NCI-H2171 treated with DMSO at 0.1 percent for 48 hours (cell line): Measurements from ENCODE around the gene PDE6C.
A peak's percentile ranks its signal among the peaks of the same experiment; 100 is the strongest.

Experiments used
- DNase-seq: peaks from one replicate; lab custom pipeline; 2025; lab: John Stamatoyannopoulos, UW

The PDE6C gene

DNA sequence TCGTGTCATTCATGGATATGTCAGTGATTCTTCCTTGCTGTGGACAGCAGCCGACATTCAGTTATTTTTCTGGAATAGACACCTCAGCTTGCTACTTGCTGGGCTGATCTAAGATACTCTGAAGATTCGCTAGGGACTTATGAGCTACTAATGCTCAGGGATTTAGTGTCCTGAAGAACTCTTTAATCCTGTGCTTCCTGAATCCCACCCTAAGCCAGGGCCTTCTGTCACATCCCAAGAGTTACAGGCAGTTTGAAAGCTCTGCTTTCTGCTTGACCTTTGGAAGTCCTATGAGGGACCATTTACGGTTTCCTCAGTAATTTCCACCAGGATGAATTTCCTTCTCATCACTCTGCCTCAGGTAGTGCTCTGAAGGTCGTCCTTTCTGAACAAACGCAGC is at the start of gene PDE6C:
Gene PDE6C (plus strand): TSS at position 227 of the 400 bp plus-strand sequence. CDS start 189 bp downstream, outside the sequence.
- DNase-seq: no peak

DNA sequence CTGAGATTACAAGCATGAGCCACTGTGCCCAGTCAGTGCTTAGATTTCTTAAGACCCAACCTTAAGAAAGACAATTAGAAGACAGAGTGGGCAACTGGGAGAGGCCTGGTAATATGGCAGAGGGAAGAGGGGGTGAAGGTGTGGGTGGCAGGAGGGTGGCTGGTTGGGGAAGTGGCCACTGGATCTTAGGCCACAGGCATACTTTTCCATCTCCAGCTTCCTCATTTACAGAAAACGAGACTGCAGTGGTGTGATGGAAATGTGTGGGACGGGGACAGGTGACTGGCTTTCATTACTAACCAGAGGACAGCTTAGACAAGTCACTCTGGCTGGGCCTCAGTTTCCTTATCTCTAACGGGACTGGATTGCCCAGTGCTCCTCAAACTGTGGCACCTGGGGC is 46.9 kb upstream of the PDE6C start:
- no peak for DNase-seq

DNA sequence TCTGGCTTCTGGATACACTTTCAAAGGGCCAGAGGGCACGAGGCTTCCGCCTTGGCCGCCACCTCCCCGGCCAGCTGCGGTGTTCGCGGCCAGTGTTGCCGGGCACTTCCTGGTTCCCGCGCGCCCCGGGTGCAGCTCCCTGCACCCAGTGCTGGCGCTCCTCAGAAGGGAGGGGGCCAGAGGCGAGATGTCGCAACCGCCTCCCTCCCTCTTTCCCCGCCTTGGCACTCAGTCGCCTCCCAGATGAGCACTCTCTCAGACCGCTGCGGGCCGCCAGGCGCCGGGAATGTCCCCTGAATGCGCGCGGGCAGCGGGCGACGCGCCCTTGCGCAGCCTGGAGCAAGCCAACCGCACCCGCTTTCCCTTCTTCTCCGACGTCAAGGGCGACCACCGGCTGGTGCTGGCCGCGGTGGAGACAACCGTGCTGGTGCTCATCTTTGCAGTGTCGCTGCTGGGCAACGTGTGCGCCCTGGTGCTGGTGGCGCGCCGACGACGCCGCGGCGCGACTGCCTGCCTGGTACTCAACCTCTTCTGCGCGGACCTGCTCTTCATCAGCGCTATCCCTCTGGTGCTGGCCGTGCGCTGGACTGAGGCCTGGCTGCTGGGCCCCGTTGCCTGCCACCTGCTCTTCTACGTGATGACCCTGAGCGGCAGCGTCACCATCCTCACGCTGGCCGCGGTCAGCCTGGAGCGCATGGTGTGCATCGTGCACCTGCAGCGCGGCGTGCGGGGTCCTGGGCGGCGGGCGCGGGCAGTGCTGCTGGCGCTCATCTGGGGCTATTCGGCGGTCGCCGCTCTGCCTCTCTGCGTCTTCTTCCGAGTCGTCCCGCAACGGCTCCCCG is 45.7 kb upstream of the PDE6C start, which contains the start of gene FFAR4:
Gene FFAR4 (plus strand): TSS at position 231 of the 842 bp plus-strand sequence. CDS start 56 bp downstream, at position 287.
- DNase-seq: no peak

DNA sequence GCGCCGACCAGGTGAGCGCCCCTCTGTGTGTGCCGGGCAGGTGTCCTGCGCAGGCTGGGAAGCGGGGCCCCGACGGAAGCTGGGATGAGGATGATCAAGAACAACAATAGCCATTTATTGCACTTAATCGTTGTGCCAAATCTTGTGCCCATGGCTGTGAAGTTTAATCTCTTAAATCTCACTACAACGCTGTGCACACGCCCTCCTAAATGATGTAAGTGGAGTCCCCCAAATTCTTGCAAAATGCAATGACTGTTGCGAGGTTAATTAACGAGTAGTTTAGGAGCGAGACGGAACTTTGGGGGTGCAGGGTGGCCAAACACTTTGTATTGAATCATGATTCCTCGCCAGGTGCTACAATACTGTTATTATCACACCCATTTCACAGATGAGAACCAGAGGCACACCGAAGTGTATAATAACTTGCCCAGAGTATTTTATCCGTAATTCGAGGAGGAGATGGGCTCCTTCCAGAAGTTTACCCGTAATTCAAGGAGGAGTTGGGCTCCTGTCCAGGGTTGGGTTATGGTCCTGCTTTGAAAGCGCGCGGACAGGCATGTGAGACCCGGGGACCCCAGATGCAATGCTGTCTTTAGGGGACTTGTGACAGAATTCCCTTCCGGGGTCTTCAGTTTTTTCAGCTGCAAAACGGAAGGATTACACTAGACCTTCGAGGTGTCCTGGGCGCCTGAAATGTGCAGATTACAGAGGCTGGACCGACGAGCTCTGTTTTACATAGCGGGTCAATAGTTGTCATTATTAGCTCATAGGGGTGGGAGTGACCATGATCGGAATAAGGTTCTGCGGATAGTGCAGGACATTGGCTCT is 44.8 kb upstream of the PDE6C start:
- DNase-seq: no peak

DNA sequence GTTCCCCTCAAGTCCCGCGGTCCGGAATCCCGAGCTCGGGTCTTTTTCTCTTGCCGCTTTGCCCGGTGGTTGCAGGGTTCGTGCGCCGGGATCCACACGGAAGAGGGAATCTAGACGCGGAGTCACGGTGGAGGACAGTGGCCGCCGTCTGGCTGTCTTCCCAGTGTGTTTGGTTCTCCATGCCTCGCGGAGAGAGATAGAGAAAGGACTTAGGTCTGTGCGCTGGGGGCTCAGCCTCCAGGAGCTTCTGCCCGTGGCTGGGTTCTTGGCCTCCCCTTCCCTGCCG is 44.3 kb upstream of the PDE6C start:
- no peak for DNase-seq

DNA sequence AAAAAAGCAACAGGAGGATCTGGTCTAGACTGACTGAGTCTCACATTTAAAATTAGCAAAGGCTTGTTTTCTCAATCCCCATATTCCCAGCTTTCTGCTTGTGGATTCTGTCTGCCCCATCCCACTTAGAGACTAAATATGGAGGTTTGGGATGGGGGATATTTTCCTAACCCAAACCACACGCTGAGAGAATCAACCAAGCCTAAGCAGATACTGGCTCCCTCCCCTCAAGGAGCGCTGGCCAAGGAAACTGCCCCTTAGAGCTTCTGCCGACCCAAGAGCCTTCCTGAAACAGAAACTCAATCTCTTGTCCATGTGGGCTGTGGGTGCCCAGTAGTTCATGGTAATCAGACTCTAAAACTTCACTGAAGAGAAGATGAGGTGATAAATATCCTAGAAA is 42.0 kb upstream of the PDE6C start:
- DNase-seq: no peak

DNA sequence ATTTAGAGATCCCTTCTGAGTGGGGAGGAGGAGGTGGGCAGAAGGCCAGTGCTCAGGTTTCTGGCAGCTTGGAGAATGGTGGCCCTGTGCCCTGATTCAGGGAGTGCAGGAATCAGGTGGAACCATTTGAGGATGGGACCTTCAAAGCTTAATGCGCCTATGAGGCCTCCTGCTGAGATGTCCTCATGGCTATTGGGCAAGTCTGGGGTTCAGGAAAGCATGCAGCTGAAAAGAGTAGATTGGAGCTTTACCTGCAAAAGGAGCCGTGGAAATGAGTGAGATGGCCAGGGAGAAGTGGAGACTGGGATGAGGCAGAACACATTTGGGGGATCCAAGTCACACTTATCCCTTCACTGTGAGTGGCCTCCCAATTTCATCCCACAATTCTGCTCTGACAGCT is 39.7 kb upstream of the PDE6C start:
- no peak for DNase-seq

DNA sequence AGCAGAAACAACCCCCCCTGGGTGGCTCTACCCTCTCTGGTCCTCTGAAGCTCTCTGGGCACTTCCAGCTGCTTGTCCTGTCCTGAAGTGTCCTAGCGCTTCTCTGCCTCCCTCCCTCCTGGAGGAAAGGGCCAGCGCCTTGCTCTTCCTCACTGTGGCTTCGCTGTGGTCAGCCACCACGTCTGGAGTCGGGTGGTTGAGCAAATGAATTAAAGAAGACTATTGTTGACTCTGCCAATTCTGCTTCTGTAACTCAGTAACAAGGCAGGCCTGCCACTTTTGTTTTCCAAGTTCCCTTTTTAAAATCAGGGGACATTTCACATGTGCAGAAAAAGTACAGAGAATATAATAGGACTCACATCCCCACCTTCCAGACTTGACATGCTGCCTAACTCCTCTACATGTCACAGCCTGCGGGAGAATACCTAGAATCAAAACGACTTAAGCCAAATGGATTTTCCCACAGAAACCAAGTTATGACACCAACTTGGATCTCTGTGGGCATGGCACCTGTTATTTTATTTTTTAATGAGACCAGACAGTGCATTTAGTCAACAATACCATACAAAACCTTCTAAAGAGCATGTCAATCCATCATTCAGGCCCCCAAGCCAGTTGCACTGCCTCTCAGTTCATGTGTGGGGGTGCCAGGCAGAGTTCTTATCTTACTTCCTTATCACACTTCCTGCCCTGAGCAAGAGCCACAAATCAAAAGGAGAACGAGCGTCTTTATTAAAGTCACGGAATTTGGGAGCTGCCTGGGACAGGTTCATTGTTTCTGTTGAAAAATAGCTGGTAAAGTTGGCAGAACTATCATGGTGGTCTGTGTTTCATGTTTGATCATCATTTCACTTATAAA is 39.1 kb upstream of the PDE6C start:
- DNase-seq: no peak

DNA sequence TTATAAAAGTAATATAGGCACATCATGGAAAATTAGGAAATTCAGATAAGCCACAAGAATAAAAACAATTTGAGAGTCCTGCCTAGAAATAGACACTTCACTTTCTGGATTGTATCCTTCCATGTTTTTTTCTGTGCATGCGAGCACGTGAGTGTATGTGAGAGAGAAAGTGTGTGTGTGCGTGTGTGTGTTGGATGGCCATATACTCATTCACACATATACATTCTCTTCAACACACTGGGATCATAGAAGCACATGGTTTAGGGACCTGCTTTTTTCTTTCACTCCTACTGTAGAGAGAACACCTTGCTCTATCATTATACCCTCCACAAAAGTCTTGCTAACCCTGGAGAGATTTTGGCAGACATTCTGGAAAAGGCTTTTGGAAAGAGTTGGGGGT is 38.4 kb upstream of the PDE6C start:
- DNase-seq: no peak

DNA sequence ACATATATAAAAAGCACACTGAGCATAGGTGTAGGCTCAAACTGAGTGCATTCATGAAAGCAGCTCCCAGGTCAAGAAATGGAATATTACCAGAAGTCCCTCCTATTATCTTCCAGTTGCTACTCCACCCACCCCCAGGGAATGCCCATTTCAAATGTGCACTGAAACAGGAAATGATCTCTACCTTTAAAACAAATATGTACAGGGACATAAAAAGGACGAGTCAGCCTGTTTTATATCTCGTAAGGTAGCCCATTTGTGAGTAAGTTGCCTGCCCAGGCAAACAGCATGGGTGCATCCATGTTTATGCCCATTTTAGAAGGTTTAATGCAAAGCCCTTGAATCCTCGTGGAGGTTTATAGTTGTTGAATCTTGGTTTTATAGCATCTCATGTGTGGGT is 35.4 kb upstream of the PDE6C start:
- DNase-seq: no peak

DNA sequence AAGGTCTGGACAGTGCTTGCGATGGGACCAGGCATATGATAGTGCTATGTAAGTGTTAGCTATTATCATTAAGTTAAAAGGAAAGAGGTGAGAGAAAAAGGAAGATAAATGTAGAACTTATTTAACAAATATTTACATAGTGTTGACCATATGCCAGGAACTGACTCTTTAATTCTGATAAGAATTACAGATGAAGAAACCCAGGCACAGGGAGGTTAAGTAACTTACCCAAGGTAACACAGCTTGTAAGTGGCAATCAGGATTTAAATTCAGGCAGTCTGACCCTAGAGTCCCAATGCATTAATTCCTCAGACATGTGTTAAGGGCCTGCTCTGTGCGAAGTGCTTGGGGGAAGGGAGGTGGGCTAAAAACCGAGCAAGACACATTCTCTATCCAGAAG is 34.8 kb upstream of the PDE6C start:
- DNase-seq: no peak

DNA sequence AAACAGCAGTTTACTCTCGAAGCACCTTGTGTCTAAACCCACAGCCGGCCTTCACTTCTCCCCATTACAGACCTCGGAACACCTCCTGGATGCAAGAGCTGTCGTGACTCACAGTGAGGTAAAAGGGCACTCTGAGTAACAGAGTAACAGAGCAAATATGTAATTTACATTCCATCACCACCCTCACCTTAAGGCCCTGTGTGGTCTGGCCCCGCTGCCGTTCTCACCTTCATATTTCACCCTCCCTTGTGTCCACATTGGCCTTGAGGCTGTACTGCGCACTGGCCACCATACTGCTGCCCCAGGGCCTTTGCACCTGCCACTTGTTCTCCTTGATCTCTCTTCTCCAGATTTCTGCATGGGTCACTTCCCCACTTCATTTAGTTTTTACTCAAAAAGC is 33.2 kb upstream of the PDE6C start:
- no peak for DNase-seq

DNA sequence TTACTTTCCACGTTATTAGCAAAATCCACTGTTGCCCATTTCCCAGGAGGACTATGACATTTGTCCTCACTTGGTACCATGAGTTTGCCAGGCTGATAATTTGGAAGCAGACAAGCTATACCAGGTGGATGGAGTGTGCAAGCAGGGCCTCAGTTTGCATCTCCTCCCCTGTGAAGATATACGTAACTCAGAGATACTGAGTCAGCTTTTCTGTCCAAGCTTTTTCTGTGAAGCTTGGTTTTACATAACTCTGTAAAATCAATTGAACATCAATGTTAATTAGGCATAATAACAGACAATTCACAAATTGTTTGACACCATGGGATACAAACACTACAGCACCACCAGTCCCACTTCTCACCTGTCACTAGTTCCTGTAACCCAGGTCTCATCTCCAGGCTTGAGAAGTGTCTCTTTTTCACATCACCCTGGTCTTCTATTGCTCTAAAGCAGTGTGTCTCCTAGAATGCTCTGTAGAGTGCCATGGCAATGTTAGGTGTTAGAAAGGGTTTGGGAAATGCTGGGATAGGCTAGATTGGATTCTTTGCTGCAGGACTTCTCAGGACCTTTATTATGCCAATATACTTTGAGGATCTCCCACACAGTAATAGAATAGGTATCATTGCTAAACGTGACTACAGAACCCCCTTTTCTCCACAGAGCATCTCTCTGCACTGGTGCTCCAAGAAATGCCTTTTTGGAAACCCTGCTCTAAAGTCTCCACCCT is 32.2 kb upstream of the PDE6C start:
- DNase-seq: no peak

DNA sequence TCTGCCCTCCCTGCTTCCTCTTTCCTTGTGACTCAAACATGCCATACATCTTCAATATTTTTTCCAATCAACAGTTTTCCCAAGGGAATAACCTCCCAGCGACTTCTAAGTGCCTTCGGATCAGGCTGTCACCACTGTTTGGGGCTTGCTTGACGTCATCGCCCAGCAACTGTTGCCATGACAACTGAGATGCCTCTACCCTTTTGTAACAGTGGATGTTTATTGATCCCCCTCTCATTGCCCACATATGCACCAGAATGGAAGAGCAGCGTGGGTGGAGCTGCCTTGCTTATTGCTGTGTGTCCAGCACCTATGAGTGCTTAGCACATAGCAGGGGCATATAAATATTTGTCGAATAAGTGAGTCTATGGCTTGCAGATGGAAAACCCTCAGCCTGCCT is 31.5 kb upstream of the PDE6C start:
- peak; percentile 27 for DNase-seq

DNA sequence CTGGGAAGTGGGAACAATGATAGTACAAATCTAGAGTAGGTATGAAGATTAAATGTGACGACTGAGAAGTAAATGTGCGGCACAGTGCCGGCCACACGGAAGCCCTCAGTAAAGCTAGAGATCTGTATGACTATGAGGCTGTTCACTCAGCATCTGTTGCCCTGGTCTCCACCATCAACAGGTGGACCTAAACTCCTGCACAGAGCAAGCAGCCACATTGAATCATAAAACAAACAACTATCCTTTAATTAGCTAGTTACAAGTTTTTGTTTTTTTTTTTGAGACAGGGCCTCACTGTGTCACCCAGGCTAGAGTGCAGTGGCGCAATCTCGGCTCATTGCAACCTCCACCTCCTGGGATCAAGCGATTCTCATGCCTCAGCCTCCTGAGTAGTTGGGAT is 27.9 kb upstream of the PDE6C start:
- no peak for DNase-seq

DNA sequence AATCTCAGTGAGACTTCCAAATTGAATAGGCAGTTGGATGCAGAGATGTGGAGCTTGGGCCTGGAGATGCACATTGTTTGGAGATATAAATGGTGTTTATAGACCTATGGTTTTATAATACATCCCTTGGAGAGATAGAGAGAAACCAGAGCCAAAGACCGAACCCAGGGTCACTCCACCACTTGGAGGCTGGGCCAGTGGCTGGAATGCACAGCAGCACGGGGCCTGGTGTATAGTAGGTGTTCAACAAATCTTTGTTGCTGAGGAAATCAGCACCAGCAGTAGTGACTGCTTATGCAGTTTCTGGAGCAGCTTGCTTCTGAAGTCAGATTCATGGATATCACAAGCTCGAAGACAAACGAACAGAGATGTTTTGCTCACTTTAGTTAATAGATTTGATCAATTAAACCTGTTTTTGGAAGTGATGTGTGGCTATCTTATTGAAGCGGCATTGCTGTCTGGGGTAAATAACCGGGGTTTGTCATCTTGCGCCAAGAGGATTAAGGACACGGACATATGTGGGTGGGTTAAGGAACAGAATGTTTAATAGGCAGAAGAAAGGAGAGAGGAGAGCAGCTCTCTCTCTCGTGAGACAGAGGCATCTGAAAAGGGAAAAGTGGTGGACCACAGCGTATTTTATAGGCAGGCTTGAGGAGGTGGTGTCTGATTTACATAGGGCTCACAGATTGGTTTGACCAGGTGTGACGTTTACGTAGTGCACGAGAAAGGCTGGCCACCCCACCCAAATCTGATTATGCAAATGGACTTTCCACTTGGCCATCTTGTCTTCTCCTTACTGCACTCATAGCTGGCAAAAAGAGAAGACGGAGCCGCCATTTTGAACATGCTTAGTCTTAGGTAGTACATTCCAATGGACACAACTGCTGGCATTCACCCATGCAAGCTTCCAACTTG is 22.4 kb upstream of the PDE6C start:
- DNase-seq: no peak

DNA sequence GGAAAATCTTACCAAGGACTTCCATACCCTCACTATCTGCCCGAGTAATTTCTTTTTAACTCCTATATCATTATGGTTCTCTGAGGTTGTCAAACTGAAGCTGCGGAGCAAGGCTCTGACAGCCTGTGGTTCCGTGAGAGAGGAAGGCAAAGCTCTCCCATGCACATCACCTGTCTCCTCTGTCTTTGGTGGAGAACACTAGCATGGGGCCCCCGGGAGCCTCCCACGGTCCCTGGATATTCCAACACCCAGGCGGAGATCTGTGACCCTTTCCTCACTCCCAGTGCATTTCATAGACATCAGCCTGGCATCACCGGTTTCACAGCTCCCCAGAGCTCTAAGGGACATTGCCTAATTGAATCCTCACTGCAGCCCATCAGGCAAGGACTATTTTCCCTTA is 21.7 kb upstream of the PDE6C start:
- no peak for DNase-seq

DNA sequence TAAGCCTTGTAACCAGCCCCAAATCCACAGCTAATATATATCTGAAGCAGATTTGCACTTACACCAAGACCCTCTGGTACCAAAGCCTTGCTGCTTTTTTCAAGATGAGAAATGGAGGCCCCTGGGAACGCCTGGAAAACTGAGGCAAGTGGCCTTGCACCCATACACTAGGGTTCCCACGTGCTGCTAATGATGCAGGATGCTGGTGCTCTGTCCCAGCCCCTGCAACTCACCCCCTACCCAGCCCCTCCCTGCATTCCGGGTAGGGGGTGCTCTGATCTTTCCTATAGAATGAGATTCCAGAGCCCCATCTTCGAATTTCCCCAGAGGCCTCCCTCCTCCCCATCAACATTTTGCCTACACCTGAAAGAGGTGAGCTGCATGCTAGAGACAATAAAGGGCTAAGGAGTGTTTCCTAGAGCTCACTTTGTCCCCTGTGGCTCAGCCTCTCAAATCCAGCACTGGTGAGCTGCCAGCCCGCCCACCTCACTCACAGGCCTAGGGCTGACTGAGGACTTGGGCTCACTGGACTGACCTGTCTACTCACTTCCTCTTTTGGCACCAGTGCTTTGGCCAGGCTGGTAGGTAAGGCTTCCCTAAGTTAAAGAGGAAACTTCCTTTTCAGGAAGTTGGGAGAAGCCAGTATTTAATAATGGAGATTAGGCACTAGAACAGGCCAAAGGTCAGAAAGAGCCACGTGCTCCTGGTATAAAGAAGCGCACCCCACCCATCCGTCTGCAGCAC is 21.1 kb upstream of the PDE6C start:
- no peak for DNase-seq

DNA sequence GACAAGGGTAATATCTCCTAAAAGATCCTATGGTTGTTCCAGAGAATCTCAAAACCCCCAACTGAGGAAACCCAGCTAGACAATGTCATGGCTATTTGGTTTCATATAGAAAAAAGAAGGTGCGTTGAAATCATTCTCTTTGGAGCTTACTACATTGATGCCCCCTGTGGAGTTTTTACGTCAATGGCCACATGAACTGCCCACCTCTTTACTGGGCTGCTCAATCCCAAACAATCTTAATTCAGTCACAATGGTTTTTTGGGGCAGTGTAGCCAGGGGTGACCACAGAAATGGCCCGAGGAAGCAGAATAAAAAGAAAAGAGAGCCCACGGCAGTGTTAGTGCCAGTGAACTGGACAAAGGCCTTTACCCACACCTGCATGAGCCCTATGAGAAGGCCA is 19.1 kb upstream of the PDE6C start:
- no peak for DNase-seq

DNA sequence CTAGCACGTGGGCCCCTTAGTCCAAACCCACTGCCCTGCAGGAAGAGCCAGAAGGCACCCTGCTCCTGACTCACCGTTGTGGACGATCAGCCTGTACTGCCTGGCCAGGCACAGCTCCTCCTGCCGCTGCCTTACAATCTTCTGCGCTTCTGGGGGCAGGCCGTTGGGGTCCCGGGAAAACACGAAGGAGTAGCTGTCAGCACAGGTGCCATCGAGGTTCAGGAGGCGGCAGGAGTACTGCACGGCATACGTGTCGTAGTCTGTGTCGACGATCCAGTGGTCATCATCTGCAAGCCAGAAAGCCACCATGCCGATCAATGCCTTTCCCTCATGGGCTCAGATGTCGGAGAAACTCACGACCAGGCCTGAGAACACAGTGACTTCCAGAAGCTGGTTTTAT is 18.6 kb upstream of the PDE6C start:
- no peak for DNase-seq
